IMR-90 (cell line): ENCODE data around the gene ASIC2. TPM values are rescaled to one million over a fixed set of nuclear protein-coding genes. Genes with fewer than 3 reads are reported as not detected.

Source experiments
- ATAC-seq: fragments of 200-7000 bp; cut with Tn5 transposase; 2 replicates; pipeline ENCODE4 v1.9.1; 2020; ENCODE audit warnings: low read depth, mild to moderate bottlenecking, moderate library complexity
- BruUV-seq: library from RNA; stranded (reverse); fragments of 400-500 nt; replicated peaks from 2 replicates; lab custom pipeline; 2021; lab: Mats Ljungman, UMichigan
- CTCF ChIA-PET: fragments of 300-600 bp; formaldehyde crosslinking; extraction: SDS; loops from one replicate; lab custom pipeline; 2021; ENCODE audit warnings: antibody characterized with exemption; lab: Yijun Ruan, JAX
- POLR2A ChIA-PET: fragments of 300-600 bp; sonication (Branson Sonifier 250); formaldehyde crosslinking; loops from one replicate; lab custom pipeline; 2022; ENCODE audit warnings: antibody characterized with exemption; ENCODE audit not compliant: unreplicated experiment; lab: Charles Lee
- DNase-seq: peaks from one replicate; pipeline ENCODE4 v3.0.0; 2013
- H2AFZ ChIP-seq: replicated peaks from 2 replicates; pipeline ENCODE3; 2013; ENCODE audit warnings: low read length, mild to moderate bottlenecking; ENCODE audit not compliant: poor library complexity
- H2AK5ac ChIP-seq: 2 replicates; pipeline ENCODE4 v1.6.1; 2013; ENCODE audit warnings: low read depth, low read length, inconsistent platforms
- H2AK9ac ChIP-seq: replicated peaks from 2 replicates; pipeline ENCODE3; 2013; ENCODE audit warnings: mild to moderate bottlenecking, low read depth, low read length, moderate library complexity; ENCODE audit not compliant: poor library complexity
- H2BK120ac ChIP-seq: 2 replicates; pipeline ENCODE4 v1.6.1; 2013; ENCODE audit warnings: low read depth, low read length, inconsistent platforms
- H2BK15ac ChIP-seq: 3 replicates; pipeline ENCODE4 v1.6.1; 2013; ENCODE audit warnings: low read depth, low read length, inconsistent platforms
- H2BK20ac ChIP-seq: 2 replicates; pipeline ENCODE4 v1.6.1; 2013; ENCODE audit warnings: low read depth, mild to moderate bottlenecking, inconsistent platforms, low read length, moderate library complexity
- H2BK5ac ChIP-seq: 2 replicates; pipeline ENCODE4 v1.6.1; 2013; ENCODE audit warnings: mild to moderate bottlenecking, low read depth, low read length, inconsistent platforms; ENCODE audit not compliant: poor library complexity, severe bottlenecking
- H3K14ac ChIP-seq: replicated peaks from 2 replicates; pipeline ENCODE4 v1.6.1; 2013; ENCODE audit warnings: low read depth, low read length, inconsistent platforms
- H3K18ac ChIP-seq: 2 replicates; pipeline ENCODE4 v1.6.1; 2013; ENCODE audit warnings: low read depth, low read length, control low read depth
- H3K23ac ChIP-seq: 2 replicates; pipeline ENCODE4 v1.6.1; 2013; ENCODE audit warnings: low read depth, low read length, inconsistent platforms
- H3K27ac ChIP-seq: 2 replicates; pipeline ENCODE4 v1.5.1; 2013; ENCODE audit warnings: mild to moderate bottlenecking, control low read depth, low read length; ENCODE audit not compliant: insufficient read depth
- H3K27me3 ChIP-seq: 2 replicates; pipeline ENCODE4 v1.6.1; 2013; ENCODE audit warnings: low read length; ENCODE audit not compliant: control insufficient read depth, insufficient read depth
- H3K36me3 ChIP-seq: 2 replicates; pipeline ENCODE4 v1.6.1; 2013; ENCODE audit warnings: low read length, mixed read lengths; ENCODE audit not compliant: control insufficient read depth, insufficient read depth
- H3K4ac ChIP-seq: 2 replicates; pipeline ENCODE4 v1.6.1; 2013; ENCODE audit warnings: low read depth, low read length, inconsistent platforms
- H3K4me1 ChIP-seq: 2 replicates; pipeline ENCODE4 v1.6.1; 2013; ENCODE audit warnings: low read length, mixed read lengths; ENCODE audit not compliant: control insufficient read depth, insufficient read depth
- H3K4me2 ChIP-seq: 2 replicates; pipeline ENCODE4 v1.6.1; 2013; ENCODE audit warnings: low read depth, mild to moderate bottlenecking, control low read depth, low read length, moderate library complexity
- H3K4me3 ChIP-seq: 2 replicates; pipeline ENCODE4 v1.5.1; 2013; ENCODE audit warnings: low read depth, mild to moderate bottlenecking, control low read depth, low read length, moderate library complexity; ENCODE audit not compliant: insufficient read depth
- H3K56ac ChIP-seq: 2 replicates; pipeline ENCODE4 v1.6.1; 2013; ENCODE audit warnings: low read length, inconsistent platforms; ENCODE audit not compliant: insufficient read depth; ENCODE audit errors: extremely low read depth
- H3K79me1 ChIP-seq, 2 experiments: 2 replicates each; pipeline ENCODE4 v1.6.1; 2013; ENCODE audit warnings: low read length in 2 of 2, inconsistent platforms in 1 of 2, low read depth in 1 of 2
- H3K9ac ChIP-seq: 2 replicates; pipeline ENCODE4 v1.6.1; 2013; ENCODE audit warnings: low read depth, low read length, control low read depth
- H3K9me1 ChIP-seq: 2 replicates; pipeline ENCODE4 v1.6.1; 2013; ENCODE audit warnings: low read length, inconsistent platforms; ENCODE audit not compliant: insufficient read depth
- H3K9me3 ChIP-seq: 2 replicates; pipeline ENCODE4 v1.6.1; 2013; ENCODE audit warnings: low read length; ENCODE audit not compliant: control insufficient read depth, insufficient read depth
- H4K20me1 ChIP-seq: 2 replicates; pipeline ENCODE4 v1.6.1; 2013; ENCODE audit warnings: low read length, inconsistent platforms; ENCODE audit not compliant: insufficient read depth
- H4K5ac ChIP-seq: 2 replicates; pipeline ENCODE4 v1.6.1; 2013; ENCODE audit warnings: mild to moderate bottlenecking, low read depth, low read length, control low read depth
- H4K8ac ChIP-seq, 2 experiments: 2 replicates each; pipeline ENCODE4 v1.6.1; 2013; ENCODE audit warnings: low read depth in 2 of 2, low read length in 2 of 2, control low read depth in 1 of 2, inconsistent platforms in 1 of 2
- H4K91ac ChIP-seq: 2 replicates; pipeline ENCODE4 v1.6.1; 2013; ENCODE audit warnings: low read depth, low read length, inconsistent platforms; ENCODE audit not compliant: insufficient read depth
- BHLHE40 ChIP-seq: fragments of 150-350 bp; IDR thresholded peaks from 2 replicates; pipeline ENCODE4 v1.6.1; 2016; ENCODE audit warnings: mild to moderate bottlenecking, low read depth, low read length
- CEBPB ChIP-seq: IDR thresholded peaks from 2 replicates; pipeline ENCODE4 v1.6.1; 2012; ENCODE audit warnings: low read depth, low read length, improper control_type of control experiment
- CHD1 ChIP-seq: IDR thresholded peaks from 2 replicates; pipeline ENCODE4 v1.6.1; 2012; ENCODE audit warnings: low read depth, low read length, improper control_type of control experiment
- FOS ChIP-seq: fragments of 150-350 bp; IDR thresholded peaks from 2 replicates; pipeline ENCODE4 v1.6.1; 2016; ENCODE audit warnings: low read depth, low read length
- MAFK ChIP-seq: IDR thresholded peaks from 2 replicates; pipeline ENCODE4 v1.6.1; 2012; ENCODE audit warnings: low read depth, low read length, improper control_type of control experiment
- MAZ ChIP-seq: IDR thresholded peaks from 2 replicates; pipeline ENCODE4 v1.6.1; 2012; ENCODE audit warnings: low read depth, mild to moderate bottlenecking, low read length, improper control_type of control experiment, moderate library complexity, borderline replicate concordance
- MXI1 ChIP-seq: IDR thresholded peaks from 2 replicates; pipeline ENCODE4 v1.6.1; 2012; ENCODE audit warnings: low read depth, mild to moderate bottlenecking, low read length, moderate library complexity, borderline replicate concordance
- NFE2L2 ChIP-seq: fragments of 150-350 bp; IDR thresholded peaks from 2 replicates; pipeline ENCODE4 v1.6.1; 2016; ENCODE audit warnings: low read depth, mild to moderate bottlenecking, low read length
- POLR2A ChIP-seq: IDR thresholded peaks from 2 replicates; pipeline ENCODE4 v1.6.1; 2012; ENCODE audit warnings: mild to moderate bottlenecking, low read depth, low read length
- RAD21 ChIP-seq: IDR thresholded peaks from 2 replicates; pipeline ENCODE4 v1.6.1; 2012; ENCODE audit warnings: low read length, improper control_type of control experiment
- RCOR1 ChIP-seq: IDR thresholded peaks from 2 replicates; pipeline ENCODE4 v1.6.1; 2012; ENCODE audit warnings: mild to moderate bottlenecking, low read length, improper control_type of control experiment; ENCODE audit not compliant: insufficient replicate concordance
- RFX5 ChIP-seq: IDR thresholded peaks from 2 replicates; pipeline ENCODE4 v1.8.0; 2012; ENCODE audit warnings: low read depth, mild to moderate bottlenecking, low read length, moderate library complexity
- SMC3 ChIP-seq: fragments of 150-350 bp; IDR thresholded peaks from 2 replicates; pipeline ENCODE4 v1.6.1; 2016; ENCODE audit warnings: low read depth, mild to moderate bottlenecking, antibody characterized with exemption, low read length, moderate library complexity
- dilution Hi-C: fragments of 300-500 bp; cut with HindIII; formaldehyde crosslinking; loops from one replicate; pipeline ENCODE4 v1.14.3; 2018; ENCODE audit warnings: low sequenced_read_pairs; ENCODE audit not compliant: unreplicated experiment
- in situ Hi-C: fragments of 300-500 bp; cut with MboI; formaldehyde crosslinking; loops from 3 replicates; pipeline ENCODE4 v1.14.3; 2019; ENCODE audit warnings: low sequenced_read_pairs, inconsistent platforms, mixed read lengths
- intact Hi-C: fragments of 100-400 bp; cut with micrococcal nuclease; formaldehyde crosslinking; loops from 2 replicates; pipeline ENCODE4 v1.10.0; 2022
- polyA plus RNA-seq, 3 experiments: library from polyadenylated mRNA; depleted of rRNA; stranded (reverse); fragments of >200 nt; gene quantifications; 2 replicates each; pipeline ENCODE4 v1.2.3, GENCODE V29; 2012; ENCODE audit warnings: low replicate concordance in 1 of 3
- total RNA-seq: library from RNA; depleted of rRNA; stranded (reverse); fragments of >200 nt; gene quantifications from 2 replicates; pipeline ENCODE4 v1.2.3, GENCODE V29; 2012
- TF ChIP-seq, protein P1 (sequence below): fragments of 150-350 bp; IDR thresholded peaks from 2 replicates; pipeline ENCODE4 v1.6.1; 2016; ENCODE audit warnings: low read depth, mild to moderate bottlenecking, low read length, moderate library complexity, borderline replicate concordance
- TF ChIP-seq, protein P2 (sequence below): fragments of 150-350 bp; IDR thresholded peaks from 2 replicates; pipeline ENCODE4 v1.6.1; 2017; ENCODE audit warnings: mild to moderate bottlenecking, antibody characterized with exemption, low read length, low read depth
- TF ChIP-seq, protein P3 (sequence below): conservative IDR thresholded peaks from 2 replicates; pipeline ENCODE4 v1.5.1; 2012; ENCODE audit warnings: mild to moderate bottlenecking, low read depth, low read length, improper control_type of control experiment

Gene ASIC2
- total and polyA plus RNA-seq, 2 of the 4 experiments (the other 2 are of a cell fraction), result under 0.01 to 0.15 TPM

DNA sequence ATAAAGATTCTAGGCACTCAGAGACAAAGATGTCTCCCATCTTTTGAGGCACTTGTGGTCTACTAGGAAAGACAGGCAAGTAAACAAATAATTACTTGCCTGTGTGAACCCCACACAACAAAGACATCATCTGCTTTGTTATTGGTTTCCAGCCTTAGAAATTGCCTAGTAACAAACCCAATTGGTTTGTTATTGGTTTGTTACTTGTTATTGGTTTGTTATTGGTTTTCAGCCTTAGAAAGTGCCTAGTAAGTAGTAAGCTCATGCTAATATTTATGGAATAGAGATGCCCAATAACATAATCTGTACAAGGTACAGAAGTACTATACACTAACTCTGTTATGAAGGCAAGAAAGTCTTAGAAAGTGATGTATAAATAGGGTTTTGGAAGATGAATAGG, 67.1 kb downstream of the ASIC2 start:
- dilution Hi-C loops, result no loop called here
- DNase-seq, result no peak
- no peak overlapping the region for H3K27ac ChIP-seq
- no peak overlapping the region for H3K18ac ChIP-seq
- H3K56ac ChIP-seq, result no peak overlapping the region
- ChIA-PET CTCF (no interaction called here), POLR2A (no interaction called here)
- no peaks in the 10 kb centered on the region for H3K9me3 ChIP-seq
- H3K14ac ChIP-seq, result no peak overlapping the region
- intact Hi-C loops, result loop anchor here (10.0 kb wide), 1 partner anchor 81 kb away; no protein-coding TSS in a partner anchor
- in situ Hi-C loops, result no loop called here
- no peak overlapping the region for H2AK9ac ChIP-seq
- H3K4me1 ChIP-seq, result no peaks in the 10 kb centered on the region
- H4K91ac ChIP-seq, result no peak overlapping the region
- no peak overlapping the region for H2AFZ ChIP-seq
- no peak overlapping the region for H3K4ac ChIP-seq
- no peak overlapping the region for H3K4me2 ChIP-seq
- H2BK5ac ChIP-seq, result no peak overlapping the region
- no peak for ATAC-seq
- no peak overlapping the region for H3K9ac ChIP-seq
- no peaks in the 10 kb centered on the region for H3K9me1 ChIP-seq
- no peak overlapping the region for H2BK120ac ChIP-seq
- H2AK5ac ChIP-seq, result no peak overlapping the region
- no peak overlapping the region for H4K8ac ChIP-seq
- no peak overlapping the region for H2BK20ac ChIP-seq
- TF ChIP-seq, protein P1, sequence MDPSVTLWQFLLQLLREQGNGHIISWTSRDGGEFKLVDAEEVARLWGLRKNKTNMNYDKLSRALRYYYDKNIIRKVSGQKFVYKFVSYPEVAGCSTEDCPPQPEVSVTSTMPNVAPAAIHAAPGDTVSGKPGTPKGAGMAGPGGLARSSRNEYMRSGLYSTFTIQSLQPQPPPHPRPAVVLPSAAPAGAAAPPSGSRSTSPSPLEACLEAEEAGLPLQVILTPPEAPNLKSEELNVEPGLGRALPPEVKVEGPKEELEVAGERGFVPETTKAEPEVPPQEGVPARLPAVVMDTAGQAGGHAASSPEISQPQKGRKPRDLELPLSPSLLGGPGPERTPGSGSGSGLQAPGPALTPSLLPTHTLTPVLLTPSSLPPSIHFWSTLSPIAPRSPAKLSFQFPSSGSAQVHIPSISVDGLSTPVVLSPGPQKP, result no peak
- TF ChIP-seq POLR2A (no peak), RAD21 (no peak), MAFK (no peak), BHLHE40 (no peak), FOS (no peak), MAZ (no peak), CEBPB (no peak), SMC3 (no peak), MXI1 (no peak), RCOR1 (no peak), CHD1 (no peak), RFX5 (no peak), NFE2L2 (no peak)
- TF ChIP-seq, protein P2, sequence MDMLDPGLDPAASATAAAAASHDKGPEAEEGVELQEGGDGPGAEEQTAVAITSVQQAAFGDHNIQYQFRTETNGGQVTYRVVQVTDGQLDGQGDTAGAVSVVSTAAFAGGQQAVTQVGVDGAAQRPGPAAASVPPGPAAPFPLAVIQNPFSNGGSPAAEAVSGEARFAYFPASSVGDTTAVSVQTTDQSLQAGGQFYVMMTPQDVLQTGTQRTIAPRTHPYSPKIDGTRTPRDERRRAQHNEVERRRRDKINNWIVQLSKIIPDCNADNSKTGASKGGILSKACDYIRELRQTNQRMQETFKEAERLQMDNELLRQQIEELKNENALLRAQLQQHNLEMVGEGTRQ, result no peak
- TF ChIP-seq, protein P3, sequence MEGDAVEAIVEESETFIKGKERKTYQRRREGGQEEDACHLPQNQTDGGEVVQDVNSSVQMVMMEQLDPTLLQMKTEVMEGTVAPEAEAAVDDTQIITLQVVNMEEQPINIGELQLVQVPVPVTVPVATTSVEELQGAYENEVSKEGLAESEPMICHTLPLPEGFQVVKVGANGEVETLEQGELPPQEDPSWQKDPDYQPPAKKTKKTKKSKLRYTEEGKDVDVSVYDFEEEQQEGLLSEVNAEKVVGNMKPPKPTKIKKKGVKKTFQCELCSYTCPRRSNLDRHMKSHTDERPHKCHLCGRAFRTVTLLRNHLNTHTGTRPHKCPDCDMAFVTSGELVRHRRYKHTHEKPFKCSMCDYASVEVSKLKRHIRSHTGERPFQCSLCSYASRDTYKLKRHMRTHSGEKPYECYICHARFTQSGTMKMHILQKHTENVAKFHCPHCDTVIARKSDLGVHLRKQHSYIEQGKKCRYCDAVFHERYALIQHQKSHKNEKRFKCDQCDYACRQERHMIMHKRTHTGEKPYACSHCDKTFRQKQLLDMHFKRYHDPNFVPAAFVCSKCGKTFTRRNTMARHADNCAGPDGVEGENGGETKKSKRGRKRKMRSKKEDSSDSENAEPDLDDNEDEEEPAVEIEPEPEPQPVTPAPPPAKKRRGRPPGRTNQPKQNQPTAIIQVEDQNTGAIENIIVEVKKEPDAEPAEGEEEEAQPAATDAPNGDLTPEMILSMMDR, result no peak
- H3K27me3 ChIP-seq, result 0 out of 2 replicates have a peak, but pooled peaks cover 2% of the 10 kb centered on the region
- H3K23ac ChIP-seq, result no peak overlapping the region
- H2BK15ac ChIP-seq, result no peak overlapping the region
- H4K5ac ChIP-seq, result no peak overlapping the region
- H3K4me3 ChIP-seq, result no peak overlapping the region
- BruUV-seq, result no TSS peak
- H3K36me3 ChIP-seq, result no peaks in the 10 kb centered on the region
- H4K20me1 ChIP-seq, result no peaks in the 10 kb centered on the region
- H3K79me1 ChIP-seq, result no peaks in the 10 kb centered on the region
